HG02885 (cell line): ENCODE data around the gene KRR1.
A peak's percentile ranks its signal among the peaks of the same experiment; 100 is the strongest.
"Not testable (repeated sequence)": the region's sequence is repeated elsewhere in the genome, so short reads cannot be mapped to it uniquely, and the experiment has no call there.

Experiments used
- ATAC-seq: cut with Tn5 transposase; IDR thresholded peaks from one replicate; pipeline ENCODE4 v1.9.1; 2021; ENCODE audit warnings: mild to moderate bottlenecking; ENCODE audit not compliant: unreplicated experiment, poor library complexity

Gene KRR1

DNA sequence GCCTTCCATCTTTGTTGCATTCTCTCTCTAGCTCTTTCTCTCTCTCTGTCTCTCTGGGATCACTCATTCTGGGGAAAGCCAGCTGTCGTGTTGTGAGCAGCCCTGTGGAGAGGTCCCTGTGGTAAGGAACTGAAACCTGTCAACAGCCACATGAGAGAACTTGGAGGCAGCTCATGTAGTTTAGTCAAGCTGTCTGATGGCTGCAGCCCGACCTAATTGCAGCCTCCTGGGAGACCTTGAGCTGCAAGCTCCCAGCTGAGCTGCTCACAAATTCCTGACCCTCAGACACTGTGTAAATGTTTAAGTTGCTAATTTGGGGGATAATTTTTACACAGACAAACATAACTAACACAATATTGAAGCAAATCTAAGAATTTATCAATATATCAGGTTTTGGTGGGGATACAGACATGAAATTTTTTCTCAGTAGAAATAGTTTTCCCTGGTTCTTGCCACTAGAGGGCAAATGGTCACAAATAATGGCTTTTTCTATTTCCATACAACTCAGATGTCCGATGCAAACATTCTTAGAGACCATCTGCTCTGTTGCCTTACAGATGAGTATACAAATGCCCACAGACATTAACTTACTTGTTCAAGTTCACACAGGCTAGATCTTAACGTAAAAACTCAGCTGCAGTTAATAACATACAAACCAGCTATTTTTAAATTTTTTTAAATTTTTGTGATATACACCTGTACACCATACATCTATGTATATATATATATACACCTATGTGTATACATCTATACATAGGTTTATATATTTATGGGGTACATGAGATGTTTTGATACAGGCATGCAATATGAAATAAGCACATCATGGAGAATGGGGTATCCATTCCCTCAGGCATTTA, 15.5 kb upstream of the KRR1 start:
- peak; percentile 98 for ATAC-seq

DNA sequence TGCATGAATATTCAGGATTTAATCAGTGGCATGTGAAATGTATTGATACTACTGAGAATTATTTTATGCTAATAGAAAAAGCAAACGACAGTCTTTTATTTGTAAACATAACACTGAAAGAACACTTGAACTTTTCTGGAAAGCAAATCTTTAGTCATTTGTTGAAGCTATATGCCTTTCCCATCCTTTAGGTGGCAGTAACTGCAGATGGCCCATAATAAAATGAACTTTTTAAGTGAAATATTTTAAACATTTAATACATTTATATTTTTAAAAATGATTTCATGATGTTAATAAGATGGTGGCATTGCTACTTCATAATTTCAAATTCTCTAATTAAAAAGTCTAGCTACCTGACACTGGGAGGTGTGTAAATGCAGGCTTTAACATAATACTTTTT, 13.9 kb upstream of the KRR1 start:
- ATAC-seq, result no peak

DNA sequence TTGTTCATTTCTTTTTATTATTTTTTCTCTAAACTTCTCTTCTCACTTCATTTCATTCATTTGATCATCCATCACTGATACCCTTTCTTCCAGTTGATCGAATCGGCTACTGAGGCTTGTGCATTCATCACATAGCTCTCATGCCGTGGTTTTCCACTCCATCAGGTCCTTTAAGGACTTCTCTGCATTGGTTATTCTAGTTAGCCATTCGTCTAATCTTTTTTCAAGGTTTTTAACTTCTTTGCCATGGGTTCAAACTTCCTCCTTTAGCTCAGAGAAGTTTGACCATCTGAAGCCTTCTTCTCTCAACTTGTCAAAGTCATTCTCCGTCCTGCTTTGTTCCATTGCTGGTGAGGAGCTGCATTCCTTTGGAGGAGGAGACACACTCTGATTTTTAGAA, 10.7 kb upstream of the KRR1 start:
- ATAC-seq, result not testable (repeated sequence)

DNA sequence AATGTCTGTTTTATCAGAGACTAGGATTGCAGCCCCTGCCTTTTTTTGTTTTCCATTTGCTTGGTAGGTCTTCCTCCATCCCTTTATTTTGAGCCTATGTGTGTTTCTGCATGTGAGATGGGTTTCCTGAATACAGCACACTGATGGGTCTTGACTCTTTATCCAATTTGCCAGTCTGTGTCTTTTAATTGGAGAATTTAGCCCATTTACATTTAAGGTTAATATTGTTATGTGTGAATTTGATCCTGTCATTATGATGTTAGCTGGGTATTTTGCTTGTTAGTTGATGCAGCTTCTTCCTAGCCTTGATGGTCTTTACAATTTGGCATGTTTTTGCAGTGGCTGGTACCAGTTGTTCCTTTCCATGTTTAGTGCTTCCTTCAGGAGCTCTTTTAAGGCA, 9.8 kb upstream of the KRR1 start:
- ATAC-seq, result not testable (repeated sequence)

DNA sequence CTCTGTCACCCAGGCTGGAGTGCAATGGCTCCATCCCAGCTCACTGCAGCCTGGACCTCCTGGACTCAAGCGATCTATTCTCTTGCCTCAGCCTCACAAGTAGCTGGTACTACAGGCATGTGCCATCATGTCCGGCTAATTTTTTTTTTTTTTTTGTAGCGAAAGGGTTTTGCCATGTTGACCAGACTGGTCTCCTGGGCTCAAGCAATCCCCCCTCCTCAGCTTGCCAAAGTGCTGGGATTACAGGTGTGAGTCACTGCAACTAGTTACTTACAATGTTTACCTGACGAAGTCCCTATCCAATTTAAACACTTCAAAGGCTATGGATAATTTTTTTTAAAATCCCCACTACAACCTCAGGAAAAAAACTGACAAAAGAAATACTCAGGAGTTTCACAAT, 1.8 kb downstream of the KRR1 start:
- ATAC-seq, result no peak

DNA sequence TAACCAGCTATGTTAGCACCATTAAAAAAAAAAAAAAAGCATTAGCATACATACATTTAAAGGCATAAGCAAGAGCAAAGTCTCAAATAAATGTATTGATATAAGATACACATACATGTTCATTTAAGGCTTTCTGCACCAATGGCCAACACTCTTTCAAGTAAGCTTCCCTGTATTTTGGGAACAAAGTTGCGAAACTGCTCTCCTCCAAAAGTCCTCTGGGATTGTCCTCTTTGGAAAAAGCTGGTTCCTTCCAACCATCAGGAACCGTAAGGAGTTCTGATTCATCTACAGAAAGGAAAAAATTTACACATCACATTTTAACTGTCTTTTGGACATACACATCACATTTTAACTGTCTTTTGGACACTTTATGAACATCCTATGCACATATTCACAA, 3.2 kb downstream of the KRR1 start:
- ATAC-seq, result no peak

DNA sequence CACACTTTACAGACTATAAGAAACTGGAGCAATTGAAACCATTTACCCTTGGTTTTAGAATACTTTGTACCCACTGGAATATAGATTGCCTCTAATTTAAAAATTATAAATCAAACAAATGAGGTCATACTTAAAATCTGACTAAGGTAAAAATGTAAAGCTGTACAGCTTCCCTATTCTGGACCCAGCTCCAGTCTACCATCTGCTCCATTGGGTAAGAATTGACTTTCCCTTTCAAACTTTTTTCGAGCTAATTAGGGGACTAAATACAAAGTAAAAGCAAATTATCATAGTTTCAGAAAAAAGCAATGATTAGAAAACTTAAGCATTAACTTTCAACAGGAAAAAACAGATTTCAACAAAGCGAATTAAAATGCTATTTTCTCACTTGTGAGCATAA, 4.3 kb downstream of the KRR1 start:
- no peak for ATAC-seq

DNA sequence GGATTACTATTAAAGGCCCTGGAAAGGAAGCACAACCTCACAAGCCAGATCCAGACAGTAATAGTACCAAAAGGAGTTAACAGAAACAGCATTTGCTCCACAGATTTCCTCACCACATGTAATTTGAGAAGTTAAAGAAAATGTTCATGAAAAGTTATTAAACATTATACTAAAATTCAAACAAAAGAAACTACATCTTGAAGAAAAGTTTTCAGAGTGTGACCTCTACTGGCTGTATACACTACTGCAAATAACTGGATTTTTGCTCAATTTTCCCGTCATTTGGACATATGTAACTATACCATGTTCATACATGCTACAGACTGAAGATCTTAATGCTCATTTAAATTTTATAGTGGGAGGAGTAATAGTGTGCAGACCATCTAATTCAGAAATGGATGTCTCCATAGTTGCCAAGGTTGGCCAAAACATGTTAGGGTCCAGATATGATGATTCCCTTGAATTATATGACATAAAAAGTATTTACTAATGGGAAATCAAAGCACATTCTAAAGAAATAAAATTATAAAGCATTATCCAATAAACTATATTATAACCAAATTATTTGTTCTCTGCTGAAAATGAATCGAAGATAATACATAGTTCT, 5.6 kb downstream of the KRR1 start:
- ATAC-seq, result peak; percentile 47

DNA sequence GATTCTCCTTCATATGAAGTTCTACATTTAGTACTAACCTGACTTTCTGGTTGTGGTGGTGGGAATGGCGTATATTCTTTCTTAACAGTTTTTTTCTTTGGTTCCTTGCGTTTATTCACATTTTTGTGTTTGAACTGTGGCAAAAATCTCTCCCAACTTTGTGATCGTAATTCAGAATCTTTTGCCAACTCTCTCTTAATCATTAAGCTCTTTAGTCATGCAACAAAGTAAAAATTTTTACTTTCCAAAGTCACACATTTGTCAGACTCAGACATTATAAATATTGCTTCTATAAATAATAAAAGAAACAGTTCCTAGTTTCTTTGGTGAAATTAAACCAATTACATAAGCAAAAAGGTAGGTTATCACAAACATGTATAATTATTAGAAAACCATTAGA, 7.5 kb downstream of the KRR1 start:
- ATAC-seq, result no peak

DNA sequence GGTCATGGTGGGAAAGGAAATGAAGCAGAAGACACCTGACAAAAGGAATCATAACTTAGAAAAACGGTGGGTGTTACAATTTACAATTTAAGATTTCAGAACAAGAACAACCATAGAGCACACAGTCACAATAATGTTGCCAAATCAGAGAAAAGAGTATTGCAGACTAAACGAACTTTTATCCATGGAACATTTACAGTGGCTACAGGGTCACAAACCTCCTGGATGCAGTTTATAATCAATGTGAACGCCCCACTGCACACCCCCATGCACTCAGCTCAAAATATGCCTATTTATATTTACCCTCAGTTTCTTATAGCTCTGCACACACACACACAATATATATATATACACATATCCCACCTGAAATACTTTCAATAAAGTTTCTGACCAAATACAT, 8.0 kb downstream of the KRR1 start:
- no peak for ATAC-seq

DNA sequence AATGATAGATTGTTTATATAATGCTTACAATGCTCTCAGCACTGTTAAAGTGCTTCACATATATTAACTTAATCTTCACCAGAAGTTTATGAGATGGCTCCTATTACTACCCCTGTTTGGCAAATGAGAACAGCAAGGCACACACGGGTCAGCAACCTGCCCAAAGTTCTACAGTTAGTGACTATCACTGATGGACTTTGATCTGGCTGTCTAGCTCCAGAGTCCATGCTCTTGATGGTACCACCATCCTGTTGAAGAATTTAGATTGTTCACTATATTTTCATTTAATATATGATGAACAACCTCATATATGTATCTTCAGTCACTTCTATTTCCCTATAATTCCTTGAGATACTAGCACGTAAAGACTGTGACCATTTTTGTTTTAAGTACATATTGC, 20.2 kb downstream of the KRR1 start:
- no peak for ATAC-seq

DNA sequence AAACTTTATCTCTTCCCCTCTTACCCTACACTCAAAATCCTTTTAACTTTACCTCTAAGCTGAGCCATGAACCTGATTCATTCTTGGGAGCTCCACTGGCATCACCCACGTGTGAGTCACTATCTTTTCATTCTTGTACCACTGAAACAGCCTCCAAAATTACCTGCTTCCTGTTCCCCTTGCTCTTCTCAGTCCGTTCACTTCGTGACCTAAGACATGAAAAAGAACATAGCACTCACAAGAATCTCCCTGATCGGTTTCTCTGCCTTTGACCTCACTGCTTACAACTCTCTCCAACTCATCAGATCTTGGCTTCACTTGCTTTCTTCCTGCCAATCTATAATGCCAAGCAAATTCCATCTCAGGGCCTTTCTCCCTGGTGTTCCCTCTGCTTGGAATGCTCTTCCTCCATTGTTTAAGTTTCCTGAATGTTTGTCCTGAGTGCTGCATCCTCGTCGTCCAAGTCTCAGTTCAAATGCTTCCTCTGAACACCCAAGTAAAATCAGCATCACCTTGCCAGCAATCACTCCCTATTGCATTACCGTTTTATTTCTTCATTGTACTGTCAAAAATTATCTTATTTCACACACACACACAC, 21.7 kb downstream of the KRR1 start:
- peak; percentile 85 for ATAC-seq

DNA sequence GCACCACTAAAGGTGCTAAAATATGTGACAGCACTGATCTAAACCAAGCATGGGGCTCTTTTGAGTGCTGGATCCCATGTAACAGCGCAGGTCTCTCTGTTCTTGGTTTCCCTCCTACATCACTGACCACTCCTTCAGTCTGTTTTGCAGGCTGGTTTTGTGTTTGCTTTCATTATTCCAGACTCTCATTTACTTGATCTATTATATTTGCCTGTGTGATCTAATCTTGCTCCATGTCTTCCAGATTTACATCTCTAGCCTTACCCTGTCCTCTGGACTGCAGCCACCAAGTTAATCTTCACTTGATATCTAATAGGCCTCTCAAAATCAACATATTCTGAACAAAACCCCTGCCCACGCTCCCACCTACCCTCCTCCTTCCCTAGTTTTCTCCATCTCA, 22.2 kb downstream of the KRR1 start:
- ATAC-seq, result peak; percentile 17

DNA sequence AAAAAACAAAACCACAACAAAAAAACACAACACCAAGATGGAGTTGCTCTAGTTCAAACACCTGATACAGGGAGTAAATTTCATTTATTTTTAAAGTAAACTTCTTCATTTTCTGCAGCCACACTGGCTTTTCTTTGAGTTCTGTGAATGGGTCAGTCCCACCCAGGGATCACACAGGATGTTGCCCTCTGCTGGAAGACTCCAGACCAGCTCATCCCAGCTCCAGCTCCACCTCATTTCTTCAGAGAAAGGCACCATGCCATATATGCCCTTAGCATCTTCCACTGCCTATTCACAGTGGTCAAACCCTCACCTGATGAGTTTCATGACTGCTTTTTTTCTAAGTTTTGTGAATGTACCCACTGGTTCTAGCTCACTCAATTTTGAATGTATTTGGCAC, 22.9 kb downstream of the KRR1 start:
- peak; percentile 29 for ATAC-seq

DNA sequence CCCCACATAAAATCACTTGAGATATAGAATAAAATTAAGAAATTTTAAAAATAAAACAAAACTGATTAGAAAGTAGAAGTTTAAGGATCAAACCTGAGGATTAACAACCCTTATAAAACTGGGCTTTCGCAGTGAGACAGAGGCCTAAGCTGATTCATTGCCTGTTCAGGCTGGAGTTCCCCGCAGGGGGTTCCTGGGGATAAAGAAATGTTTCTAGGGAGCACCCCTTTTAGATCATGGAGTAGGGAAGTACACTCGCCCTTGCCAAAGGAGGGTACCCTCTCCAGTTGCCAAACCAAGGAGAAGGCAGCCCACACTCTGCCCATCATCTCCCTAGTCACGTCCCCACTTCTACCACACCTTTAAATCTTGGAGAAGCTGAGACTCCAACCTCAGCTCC, 24.1 kb downstream of the KRR1 start:
- no peak for ATAC-seq

DNA sequence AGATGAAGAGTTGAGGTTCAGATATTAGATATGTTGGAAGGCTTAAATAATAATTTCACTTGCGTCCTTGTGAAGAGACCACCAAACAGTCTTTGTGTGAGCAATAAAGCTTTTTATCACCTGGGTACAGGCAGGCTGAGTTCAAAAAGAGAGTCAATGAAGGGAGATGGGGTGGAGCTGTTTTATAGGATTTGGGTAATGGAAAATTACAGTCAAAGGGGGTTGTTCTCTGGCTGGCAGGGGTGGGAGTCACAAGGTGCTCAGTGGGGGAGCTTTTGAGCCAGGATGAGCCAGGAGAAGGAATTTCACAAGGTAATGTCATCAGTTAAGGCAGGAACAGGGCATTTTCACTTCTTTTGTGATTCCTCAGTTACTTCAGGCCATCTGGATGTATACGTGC, 27.0 kb downstream of the KRR1 start:
- ATAC-seq, result not testable (repeated sequence)

DNA sequence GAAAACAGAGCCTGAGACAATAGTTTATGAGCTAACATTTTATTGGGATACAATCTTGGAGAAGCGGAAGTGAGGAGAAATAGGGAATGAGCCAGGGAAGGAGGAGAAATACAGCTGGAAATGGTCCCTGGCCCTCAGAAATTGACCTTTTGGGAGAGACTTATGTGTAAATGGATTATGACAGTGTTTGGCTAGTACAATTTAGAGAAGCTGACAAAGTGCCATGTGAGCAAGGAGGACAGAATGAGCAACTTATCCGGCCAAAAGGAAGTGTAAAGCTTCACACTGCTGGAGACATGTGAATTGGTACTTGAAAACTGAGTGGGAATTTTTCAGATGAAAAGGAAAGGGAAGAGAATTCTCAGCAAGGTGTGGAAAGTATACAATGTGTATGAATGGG, 28.0 kb downstream of the KRR1 start:
- no peak for ATAC-seq

DNA sequence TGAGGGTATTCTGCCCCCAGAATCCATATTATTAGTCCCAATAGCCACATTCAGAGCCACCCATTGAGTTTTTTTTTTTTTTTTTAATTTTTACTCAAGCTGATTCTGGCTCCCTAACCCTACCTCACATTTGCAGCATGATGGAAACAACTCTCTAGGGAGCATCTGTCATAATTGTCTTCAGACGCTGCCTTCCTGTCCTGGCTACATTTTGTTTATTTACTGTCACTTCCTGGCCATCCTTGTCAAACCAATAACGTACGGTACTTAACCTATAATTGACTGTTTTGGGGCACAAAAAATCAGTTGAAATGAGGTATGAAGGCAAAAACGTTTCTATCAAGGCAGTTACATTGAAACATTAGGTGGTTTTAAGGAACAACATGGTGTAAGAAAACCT, 28.8 kb downstream of the KRR1 start:
- ATAC-seq, result peak; percentile 15

DNA sequence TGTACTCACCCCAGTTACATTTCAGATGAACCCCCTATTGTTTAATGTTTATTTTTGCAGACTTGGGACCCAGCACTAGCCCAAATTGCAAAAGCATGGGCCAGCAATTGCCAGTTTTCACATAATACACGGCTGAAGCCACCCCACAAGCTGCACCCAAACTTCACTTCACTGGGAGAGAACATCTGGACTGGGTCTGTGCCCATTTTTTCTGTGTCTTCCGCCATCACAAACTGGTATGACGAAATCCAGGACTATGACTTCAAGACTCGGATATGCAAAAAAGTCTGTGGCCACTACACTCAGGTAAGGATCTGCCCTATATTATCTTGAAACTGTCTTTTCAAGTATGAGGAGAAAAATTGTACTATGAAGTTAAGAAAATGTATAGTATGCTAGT, 29.6 kb downstream of the KRR1 start:
- ATAC-seq, result no peak

DNA sequence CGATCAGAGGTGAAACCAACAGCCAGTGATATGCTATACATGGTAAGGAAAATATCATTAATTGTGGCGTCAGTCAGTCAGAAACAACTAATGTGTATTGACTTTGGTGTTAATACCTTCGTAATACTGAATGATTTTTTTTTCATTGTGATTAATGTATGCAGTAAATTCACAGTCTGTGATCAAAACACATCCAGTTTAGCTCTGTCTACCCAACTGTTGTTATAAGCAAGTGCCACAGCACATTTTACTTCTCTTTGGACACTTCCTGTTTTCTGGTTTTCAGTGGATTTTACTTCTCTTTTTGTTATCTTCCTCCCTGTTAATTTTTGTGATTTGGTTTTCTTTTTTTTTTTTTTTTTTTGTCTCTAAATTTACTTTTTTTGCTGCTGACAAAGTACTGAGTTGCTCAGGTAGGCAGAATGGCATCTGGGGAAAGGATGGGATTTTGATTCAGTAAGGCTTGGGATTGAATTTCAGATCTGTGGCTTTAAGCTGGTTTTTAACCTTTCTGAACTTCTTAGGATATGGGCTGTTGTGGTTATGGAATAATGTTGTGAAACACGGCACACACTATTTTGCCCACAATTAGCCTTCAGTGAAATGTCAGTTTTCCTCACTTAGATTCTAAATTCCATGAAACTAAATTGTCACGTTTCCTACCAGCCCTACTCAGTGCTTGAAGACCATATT, 30.2 kb downstream of the KRR1 start:
- peak; percentile 18 for ATAC-seq

DNA sequence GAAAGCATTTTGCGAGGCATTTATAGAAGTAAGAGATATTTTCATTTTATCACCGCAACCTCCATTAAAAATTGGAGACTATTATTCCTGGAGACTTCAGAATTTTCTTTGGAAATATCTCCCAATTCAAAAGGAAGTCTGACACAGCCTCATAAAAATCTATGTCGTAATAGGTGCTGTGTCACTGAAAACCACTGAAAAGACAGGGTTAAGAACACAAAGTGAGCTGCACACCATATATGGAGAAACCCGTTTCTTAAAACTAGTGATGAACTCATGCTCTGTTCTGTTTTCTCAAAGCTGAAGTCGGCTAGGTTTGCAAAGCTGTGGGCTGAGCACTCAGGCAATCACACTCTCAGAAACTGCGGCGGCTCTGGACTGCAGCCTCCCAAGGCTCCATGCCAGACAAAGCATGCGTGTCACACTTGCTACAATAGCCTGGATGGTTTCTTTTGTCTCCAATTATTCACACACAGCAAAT, 30.9 kb downstream of the KRR1 start, which contains the start of gene GLIPR1:
TSS of gene GLIPR1 (plus strand) at position 287 of the 481 bp plus-strand sequence. CDS start at position 413, 126 bp downstream.
- peak; percentile 88 for ATAC-seq
